Amniotic stem cell (primary cell): ENCODE data around the gene SLC39A7.

Experiments
- DNase-seq: peaks from one replicate; lab custom pipeline; 2025; lab: John Stamatoyannopoulos, UW

Gene SLC39A7

DNA sequence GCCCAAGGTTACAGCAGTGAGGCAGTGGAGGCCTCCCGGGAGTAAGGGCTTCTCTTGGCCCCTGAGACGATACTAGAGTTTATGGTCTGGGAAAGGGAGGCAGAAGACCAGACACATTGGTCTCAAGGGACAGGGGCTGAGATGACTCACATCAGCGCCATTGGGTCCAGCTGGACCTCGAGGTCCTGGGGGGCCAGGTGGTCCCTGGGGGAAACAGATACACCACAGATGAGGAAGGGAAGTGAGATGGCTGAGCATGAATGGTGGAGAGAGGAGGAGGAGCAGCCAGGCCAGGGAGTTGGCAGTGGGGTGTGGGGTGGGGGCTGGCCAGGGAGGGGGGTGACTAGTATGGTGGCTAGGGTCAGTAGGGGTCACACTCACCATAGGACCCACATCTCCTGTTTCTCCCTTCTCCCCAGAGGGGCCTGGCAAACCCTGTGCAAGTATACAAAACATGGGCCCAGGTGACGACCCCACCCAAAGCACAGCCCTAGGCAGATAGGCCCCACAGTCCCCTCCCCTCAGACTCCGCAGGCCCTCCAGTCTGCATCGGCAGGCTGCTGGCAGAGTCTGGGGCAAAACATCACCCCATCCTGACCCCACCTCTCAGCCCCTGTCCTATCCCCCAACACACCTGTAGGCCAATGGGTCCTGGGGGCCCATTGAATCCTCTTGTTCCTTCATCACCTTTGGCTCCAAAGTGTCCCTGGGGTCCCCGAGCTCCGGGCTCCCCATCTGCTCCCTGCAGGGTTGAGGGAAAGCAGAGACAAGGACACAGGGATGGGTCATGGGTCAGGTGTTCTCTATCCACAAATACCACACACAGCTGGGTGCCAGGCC, 30.3 kb upstream of the SLC39A7 start:
- no peak for DNase-seq

- DNase-seq = no peak
Observed at GRCh38 chr6:33171016-33171879, 29.4 kb upstream of the SLC39A7 start.

- no peak for DNase-seq
Observed at GRCh38 chr6:33171880-33172687, 28.6 kb upstream of the SLC39A7 start.

- no peak for DNase-seq
Observed at GRCh38 chr6:33172688-33173534, 27.8 kb upstream of the SLC39A7 start.

DNA sequence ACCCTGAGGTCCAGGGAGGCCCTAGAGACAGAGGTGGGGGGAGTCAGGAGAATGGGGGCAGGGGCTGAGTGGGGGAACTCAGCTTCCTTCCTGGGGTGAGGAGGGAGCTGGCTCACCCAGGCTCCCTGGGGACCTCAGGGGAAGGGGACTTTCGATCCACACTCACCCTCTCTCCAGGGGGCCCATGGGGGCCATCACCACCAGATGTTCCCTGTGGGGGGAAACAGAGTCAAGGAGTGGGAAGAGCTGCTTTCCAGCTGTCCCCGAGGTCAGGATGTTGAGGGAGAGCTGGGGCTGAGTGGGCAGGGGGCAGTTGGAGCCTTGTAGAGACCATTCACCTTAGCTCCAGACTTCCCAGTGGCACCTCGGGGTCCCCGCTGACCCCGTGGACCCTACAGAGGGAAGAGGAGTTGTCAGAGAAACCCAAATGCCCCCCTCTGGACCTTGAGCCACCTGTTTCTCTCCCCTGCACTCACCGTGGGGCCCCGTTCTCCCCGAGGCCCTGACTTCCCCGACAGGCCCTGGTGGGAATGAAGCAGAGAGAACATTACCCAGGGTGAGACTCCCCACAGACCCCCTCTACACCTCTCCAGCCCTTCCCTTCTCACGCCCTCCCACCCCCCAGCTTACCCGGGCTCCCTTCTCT, 27.0 kb upstream of the SLC39A7 start:
- DNase-seq = no peak

DNA sequence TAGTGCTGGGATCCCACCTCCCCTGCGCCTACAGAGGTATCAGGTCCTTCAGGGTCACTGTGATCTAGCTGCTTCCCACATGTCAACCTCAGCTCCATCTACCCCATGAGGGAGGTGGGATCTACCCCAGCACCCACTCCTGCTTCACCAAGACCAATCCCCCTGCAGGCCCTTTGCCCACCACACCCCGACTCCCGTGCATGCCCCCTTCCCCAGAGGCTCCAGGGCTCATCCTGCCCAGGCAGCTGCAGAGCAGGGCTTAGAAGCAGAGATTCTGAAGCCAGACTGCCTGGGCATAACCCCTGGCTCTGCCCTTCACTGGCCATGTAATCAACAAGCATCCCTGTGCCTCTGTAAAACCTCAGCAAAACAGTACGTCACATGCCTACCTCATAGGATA, 25.9 kb upstream of the SLC39A7 start:
- DNase-seq = no peak

DNA sequence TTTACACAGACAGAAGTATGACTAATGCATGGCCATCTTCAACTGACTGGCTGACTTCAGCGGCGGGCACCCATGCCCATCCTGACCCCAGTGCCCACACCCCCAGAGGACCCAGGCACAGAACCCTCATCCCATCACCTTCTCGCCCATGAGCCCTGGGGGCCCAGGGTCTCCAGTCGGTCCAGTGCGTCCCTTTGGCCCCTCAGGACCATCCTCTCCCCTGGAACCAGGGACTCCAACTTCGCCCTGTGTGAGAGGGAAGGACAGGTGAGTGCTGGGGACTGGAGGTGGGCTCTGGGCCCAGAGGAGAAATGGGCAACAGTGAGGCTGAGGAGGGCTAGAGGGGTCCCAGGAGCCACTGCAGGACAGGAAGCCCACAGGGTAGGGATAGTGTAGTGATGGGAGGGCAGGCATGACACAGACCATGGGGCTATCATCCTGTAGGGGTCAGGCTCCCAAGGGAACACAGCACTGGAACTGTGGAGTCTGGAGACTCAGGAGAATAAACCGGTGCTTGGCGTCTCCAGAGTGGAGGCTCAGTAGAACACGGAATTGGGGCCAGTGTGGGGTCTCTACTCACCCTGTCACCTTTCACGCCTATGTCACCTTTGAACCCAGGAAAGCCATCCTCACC, 25.1 kb upstream of the SLC39A7 start:
- no peak for DNase-seq

DNA sequence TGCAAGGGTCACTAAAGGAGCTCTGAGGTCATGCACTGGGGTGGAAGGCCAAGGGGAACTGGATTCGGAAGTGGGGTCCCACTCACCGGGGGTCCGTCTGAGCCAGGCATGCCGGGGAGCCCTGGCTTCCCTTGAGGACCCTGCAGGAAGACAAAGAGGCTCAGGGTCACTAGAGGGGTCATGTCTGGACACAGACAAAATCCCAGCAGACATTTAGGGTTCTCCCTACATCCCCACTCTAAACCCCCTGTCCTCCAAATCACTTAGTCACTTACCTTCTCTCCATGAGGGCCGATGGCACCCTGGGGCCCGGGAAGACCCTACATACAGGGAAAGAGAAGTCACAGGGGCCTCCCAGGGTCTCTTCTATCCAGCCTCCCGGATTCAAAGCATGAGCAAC, 23.8 kb upstream of the SLC39A7 start:
- no peak for DNase-seq

DNA sequence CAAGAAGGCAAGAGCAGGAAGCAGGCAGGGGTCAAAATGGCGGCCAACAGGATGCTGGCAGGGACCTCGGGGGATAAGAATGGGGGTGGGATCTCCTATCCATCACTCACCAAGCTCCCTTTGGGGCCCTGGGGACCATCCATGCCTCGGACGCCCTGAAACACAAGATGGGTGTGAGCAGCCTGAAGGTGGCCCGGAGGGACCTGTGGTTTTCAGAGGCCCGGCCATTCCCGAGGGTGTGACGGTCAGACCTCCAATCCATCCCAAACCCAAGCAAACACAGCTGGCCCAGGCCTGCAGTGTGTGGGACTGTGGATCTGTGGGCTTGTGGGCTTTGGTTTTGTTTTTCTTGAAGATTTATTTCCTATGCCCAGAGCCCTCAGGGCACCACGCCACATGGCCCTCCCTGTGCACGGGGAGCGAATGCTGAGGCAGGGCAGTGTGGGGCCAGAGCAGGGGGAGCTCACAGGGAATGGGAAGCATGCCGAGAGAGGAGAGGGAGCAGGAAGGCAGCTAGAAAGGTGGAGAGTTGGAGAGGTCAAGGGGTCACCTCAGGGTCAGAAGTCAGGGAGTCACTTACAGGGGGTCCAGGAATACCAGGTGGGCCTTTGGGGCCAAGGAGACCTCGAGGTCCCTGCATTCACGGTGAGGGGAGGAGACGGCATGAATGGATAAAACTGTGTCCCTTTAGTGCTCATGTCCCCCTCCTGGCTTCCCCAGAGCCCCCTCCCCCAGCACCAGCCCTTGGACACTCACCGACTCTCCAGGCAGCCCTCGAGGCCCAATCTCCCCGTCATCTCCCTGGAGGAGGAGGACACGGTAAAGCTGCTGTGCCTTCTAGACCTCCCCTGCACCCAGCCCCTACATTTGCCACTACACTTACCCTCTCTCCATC, 22.9 kb upstream of the SLC39A7 start:
- DNase-seq = no peak

- DNase-seq = no peak
Observed at GRCh38 chr6:33178755-33179475, 21.8 kb upstream of the SLC39A7 start.

DNA sequence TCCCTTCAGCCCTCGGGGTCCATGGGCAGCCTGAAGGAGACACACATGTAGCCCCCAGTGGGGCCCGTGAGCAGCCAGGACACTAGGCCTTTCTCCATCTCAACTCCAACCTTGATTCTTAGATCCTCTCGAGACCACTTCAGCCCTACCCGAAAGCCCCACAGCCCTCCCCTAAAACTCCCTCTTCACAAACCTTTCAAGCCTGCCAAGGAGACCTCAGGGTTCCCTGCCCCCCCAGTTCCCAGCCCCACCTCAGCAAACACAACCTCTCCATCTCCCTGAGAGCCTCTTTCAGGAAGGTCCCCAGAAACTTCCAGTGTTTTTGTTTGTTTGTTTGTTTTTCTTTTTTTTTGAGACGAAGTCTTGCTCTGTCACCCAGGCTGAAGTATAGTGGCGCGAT, 19.5 kb upstream of the SLC39A7 start:
- no peak for DNase-seq

DNA sequence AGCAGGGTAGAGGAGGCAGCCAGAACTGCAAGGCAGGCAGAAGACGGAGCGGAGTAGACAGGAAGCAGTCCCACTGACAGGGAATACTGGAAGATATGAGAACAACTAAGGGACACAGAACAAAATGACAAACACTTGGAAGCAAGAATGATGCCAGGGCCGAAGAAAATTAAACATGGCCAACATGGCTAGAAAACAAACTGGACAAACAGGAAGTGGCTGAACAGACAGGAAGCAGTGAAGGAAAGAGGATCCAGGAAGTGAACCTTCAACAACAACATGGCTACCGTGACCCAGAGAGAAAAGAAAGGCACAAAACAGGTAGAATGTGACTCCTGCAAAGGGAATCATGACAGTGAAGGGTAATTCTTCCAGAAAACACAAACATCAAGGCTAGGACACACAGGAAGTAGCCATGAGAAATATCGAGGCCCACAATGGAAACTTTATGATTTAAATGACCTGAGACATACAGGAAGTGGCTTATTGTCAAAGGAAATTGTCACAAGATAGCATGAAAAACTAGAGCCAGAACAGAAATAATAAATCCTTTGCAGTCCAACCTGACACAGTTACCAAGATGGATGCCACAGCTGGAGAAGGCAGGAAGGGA, 17.5 kb upstream of the SLC39A7 start:
- no peak for DNase-seq

DNA sequence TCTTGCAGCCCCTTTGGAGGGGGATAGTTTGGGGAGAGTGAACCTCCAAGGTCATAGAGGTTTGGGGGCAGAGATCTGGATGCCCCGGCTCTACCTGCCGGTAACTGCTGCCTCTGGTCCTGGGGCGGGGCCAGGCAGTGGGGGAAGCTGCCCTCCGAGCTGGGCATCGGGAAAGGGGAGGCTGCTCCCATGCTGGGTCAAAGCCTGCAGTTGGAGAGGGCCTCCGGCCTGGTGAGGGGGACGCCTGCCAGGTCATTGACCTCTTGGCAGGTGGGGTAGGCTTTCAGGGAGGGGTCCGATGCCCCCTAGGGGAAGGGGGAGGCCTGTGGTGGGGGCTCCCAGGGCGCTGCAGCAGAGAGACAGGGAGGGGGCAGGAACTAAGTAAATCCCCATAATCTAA, 15.5 kb upstream of the SLC39A7 start:
- no peak for DNase-seq

DNA sequence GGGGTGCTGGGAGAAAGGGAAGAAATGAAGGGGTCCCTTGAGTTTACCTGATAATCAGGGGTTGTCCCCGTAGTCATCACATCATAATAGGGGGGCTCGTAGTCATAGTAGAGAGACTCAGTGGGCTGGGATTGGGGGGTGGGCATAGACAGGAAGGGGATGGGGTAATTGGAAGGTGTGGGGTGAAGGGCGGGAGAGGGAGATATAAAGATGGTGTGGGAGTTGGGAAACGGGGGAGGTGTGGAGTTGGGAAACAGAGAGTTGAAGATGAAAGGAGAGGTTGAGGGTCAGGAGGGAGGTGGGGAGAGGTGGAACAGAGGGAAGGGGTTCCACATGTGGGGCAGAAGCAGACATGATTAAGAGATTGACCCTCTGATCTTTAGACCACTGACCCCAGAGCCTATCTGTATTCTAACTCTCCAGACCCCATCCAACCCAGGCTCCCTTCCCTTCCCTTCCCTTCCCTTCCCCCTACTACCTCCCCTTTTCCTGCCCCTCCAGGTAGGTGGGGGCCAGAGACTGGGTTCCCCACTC, 14.9 kb upstream of the SLC39A7 start:
- no peak for DNase-seq

DNA sequence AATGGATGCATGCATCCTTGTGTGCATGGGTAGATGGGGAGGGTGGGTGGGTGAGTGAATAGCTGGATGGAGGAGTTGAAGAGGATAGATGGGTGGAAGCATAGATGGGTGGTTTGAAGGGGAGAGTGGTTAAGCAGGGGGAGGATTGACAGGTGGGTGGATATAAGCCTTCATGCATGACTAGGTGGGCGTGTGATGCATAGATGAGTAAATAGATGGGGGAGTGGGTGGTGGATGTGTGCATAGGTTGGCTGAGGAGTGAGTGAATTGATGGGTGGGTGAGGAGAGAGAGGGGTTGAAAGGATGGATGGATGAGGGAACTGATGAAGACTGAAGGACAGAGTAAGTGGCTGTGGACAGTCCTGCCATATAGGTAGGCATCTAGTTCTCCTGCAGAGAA, 12.9 kb upstream of the SLC39A7 start:
- DNase-seq = no peak

- no peak for DNase-seq
Observed at GRCh38 chr6:33189164-33189563, 11.5 kb upstream of the SLC39A7 start.

DNA sequence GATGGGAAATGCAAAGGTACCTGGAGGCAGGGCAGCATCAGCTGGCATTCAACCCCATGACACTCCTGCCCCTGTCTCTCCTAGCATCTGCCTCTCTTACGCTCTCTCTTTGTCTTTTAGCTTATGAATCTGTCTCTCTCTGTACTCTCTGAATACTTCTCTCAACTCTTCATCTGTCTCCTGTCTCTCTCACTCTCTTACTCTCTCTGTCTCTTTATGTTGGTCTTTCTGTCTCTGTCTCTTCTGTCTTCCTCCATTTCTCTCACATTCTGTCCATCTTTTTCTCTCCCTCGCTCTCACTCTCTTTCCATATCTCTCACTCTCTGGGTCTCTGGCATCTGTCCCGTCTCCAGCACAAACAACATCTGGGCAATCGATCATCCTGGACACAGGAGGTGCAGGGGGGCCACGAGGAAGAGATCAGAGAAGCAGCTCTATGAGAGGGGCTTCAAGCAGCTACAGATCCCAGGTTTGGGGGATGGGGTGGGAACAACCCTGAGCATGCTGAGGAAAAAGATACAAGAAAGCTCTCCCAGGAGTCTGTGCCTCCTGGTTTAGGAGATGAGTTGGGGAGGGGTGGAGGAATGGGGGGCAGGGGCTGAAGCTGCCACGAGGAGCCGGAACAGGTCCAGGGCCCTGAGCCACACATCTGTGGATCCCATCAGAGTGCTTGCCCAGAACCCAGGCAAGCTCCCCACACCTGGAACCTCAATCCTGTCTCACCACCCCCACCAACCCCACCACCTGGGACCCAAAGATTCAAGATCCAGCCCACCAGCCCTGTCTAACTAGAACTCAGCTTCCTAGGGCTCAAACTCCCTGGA, 10.8 kb upstream of the SLC39A7 start:
- no peak for DNase-seq
